Dendritic cell treated with granulocyte-macrophage colony-stimulating factor and Interleukin-4, amounts not matched to agents 40 ng/mL and 50 ng/mL, for 4 days (primary cell): ENCODE results near the gene IYD.

Experiments
- H3K27ac Mint-ChIP-seq: one replicate; pipeline ENCODE4 v1.8.0; 2022; ENCODE audit warnings: mild to moderate bottlenecking, mixed read lengths
- H3K27me3 Mint-ChIP-seq: one replicate; pipeline ENCODE4 v1.8.0; 2022; ENCODE audit warnings: mild to moderate bottlenecking, mixed read lengths
- H3K36me3 Mint-ChIP-seq: one replicate; pipeline ENCODE4 v1.8.0; 2022; ENCODE audit warnings: low read depth, mixed read lengths
- H3K4me1 Mint-ChIP-seq: one replicate; pipeline ENCODE4 v1.8.0; 2022; ENCODE audit warnings: low read depth, mixed read lengths
- H3K4me3 Mint-ChIP-seq: one replicate; pipeline ENCODE4 v1.8.0; 2022; ENCODE audit warnings: mild to moderate bottlenecking, moderate library complexity, mixed read lengths
- H3K9me3 Mint-ChIP-seq: one replicate; pipeline ENCODE4 v1.8.0; 2022; ENCODE audit warnings: mixed read lengths
- intact Hi-C: fragments of 100-400 bp; cut with micrococcal nuclease; formaldehyde crosslinking; loops from one replicate; pipeline ENCODE4 v1.15.0; 2022

IYD gene

DNA sequence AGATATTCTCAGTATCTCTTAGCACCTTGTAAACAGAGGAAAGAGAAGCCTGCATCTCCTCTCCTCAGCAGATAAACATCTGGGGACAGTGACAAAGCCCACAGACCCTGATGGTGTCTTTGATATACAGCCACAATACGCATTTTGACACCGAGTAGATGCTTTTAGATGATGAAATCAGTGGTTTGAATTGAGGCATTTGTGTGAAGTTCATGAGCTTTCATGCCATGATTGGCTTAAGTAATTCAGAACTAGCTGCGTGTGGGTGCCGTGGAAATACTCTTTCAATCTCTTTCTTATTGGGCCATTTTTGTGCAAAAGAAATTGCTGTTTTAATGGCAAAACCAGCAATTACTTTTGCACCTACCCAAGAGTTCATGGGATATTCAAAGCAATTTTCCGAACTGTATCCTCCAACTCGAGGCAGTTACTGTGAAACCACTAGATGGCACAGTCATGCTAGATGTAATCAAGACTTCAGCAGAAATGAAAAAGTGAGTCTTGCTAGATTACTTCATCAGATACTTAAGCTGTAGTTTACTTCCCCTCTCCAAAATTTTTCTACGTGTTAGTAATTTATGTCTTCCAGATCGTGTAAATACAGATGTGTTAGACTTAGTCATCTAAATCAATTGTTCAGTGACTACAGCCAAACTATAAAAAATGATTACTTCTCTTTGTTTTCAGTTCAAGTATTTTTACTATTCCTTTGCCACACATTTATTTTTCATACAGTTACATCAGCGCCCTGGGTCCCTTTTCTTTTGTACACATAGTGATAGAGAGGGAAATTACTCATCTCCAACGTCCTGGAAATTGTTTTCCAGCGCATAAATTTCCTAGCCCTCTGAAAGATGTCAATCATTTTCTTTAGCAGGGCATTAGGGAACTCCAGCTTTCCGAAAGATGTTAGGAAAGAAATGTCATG lies 49.4 kb downstream of the IYD start:
- no peak overlapping the region for H3K4me3 Mint-ChIP-seq
- no peak overlapping the region for H3K27ac Mint-ChIP-seq

DNA sequence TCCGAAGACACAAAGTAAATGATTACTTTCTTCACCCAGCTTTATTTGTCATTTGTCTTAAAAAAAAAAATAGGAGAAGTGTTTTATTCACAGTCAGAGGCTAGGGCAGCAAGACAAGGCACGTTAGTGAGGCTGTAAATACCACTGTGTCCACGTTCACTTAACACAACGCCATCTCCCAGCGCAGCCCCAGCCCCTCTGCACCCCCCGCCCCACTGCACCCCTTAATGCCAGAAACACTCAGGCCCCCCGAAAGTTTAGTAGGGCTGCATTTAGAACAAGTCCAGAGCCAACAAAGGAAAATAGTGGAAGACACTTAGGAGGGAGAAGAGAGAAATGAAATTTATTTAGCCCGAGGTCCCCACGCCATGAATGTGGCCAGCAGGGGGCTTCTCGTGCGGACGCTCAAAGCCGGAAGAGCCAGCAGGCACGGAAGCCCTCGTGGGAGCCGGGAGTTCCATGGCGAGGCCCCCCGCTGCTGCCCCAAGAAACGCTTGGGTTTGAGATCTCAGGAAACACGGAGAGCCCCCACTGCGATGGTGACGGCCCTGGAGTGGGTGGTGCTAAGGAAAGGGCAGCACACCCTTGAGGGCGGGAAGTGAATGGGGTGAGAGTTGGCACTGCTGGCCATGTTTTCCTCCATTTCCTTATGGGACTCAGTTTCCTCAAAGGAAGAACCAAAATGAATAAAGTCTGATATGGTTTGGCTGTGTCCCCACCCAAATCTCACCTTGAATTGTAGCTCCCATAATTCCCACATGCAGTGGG lies 50.2 kb downstream of the IYD start:
- Mint-ChIP-seq H3K4me3 (peak overlapping the region; percentile 63), H3K4me1 (peaks cover 17% of the 10 kb centered on the region), H3K9me3 (peaks cover 7% of the 10 kb centered on the region), H3K27me3 (peaks cover 17% of the 10 kb centered on the region), H3K36me3 (no peaks in the 10 kb centered on the region), H3K27ac (peak overlapping the region; percentile 45)
- intact Hi-C loops: loop anchor here (1.0 kb wide), 2 partner anchors 322 to 396 kb away; no protein-coding TSS in a partner anchor

More for the DNA sequence above, 49.4 kb downstream of the IYD start:
- intact Hi-C loops: loop anchor here (1.0 kb wide), 2 partner anchors 323 to 397 kb away; no protein-coding TSS in a partner anchor
- no peaks in the 10 kb centered on the region for H3K36me3 Mint-ChIP-seq
- peaks cover 17% of the 10 kb centered on the region for H3K4me1 Mint-ChIP-seq
- peaks cover 23% of the 10 kb centered on the region for H3K27me3 Mint-ChIP-seq
- H3K9me3 Mint-ChIP-seq: peaks cover 7% of the 10 kb centered on the region

DNA sequence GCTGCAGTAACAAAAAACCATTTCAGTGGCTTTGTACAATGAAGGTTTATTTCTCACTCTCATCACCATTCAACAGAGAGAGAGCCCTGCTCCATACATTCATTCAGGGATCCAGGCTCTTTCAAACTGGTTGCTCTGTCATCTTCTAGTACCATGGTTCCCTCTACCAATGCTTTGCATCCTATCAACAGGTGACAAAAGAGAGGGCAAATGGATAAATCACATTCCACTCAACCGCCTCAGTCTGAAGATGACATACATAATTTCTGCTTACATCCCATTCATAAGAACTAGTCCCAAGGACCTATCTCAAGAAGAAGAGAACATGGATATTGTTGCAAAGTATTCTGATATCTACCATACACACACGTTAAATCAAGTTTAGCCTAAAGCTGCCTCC lies 51.6 kb downstream of the IYD start:
- intact Hi-C loops: no loop called here
- H3K4me3 Mint-ChIP-seq: no peak overlapping the region
- peaks cover 7% of the 10 kb centered on the region for H3K9me3 Mint-ChIP-seq
- peaks cover 10% of the 10 kb centered on the region for H3K27me3 Mint-ChIP-seq
- H3K27ac Mint-ChIP-seq: no peak overlapping the region
- no peaks in the 10 kb centered on the region for H3K36me3 Mint-ChIP-seq
- H3K4me1 Mint-ChIP-seq: peaks cover 17% of the 10 kb centered on the region

DNA sequence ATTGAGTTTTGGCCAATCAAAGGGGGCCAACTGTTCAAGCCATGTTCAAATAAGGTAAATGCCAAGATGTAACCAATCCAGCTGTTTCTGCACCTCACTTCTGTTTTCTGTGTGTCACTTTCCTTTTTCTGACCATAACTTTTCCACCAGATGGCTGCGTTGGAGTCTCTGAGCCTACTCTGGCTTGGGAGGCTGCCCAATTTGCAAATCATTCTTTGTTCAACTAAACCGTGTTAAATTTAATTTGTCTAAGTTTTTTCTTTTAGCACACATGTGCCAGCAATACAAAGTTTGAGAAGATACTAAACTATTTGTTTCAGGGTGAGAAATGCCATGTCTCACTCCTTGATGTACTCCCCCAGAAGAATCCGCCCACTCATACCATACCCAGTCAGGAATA lies 52.1 kb downstream of the IYD start:
- H3K27me3 Mint-ChIP-seq: peaks cover 7% of the 10 kb centered on the region
- H3K27ac Mint-ChIP-seq: no peak overlapping the region
- no peaks in the 10 kb centered on the region for H3K36me3 Mint-ChIP-seq
- H3K4me1 Mint-ChIP-seq: peaks cover 17% of the 10 kb centered on the region
- peaks cover 7% of the 10 kb centered on the region for H3K9me3 Mint-ChIP-seq
- no peak overlapping the region for H3K4me3 Mint-ChIP-seq
- intact Hi-C loops: no loop called here

DNA sequence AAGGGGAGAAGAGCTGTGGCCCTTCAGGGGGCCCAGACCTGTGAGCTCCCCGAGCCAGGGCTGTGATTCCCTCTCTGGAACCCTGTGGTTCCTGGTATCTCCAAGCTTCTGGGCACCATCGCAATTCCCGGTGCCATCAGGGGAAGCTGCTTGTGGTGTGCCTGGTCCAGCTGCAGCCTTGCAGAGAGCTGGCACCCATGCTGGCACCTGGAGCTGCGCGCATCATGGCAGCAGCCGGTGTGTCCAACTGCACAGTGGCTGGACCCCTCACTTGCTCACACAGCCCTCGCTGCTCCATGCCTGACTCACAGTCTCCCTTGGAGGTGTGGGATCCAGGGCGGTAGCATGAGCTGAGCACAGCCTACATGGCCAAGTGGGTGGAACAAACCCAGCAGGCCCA lies 56.7 kb downstream of the IYD start:
- intact Hi-C loops: no loop called here
- Mint-ChIP-seq H3K4me3 (no peak overlapping the region), H3K9me3 (no peaks in the 10 kb centered on the region), H3K27ac (no peak overlapping the region), H3K27me3 (no peaks in the 10 kb centered on the region), H3K4me1 (no peaks in the 10 kb centered on the region), H3K36me3 (no peaks in the 10 kb centered on the region)

DNA sequence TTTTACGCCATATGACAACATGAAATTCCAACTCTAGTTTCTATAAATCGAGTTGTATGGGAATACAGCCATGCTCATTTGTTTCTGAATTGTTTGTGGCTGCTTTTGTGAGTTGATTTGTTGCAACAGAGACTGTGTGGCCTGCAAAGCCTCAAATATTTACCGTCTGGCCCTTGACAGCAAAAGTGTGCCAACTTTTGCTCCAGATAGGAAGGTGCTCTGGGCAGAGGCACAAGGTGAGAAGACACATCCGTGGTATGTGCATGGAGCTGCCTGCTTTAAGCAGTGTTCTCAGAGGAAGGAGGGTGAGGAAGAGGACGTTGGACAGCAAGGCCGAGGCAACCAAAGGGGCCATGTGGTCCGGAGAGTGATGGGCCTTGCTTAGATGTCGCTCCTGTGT lies 57.4 kb downstream of the IYD start:
- Mint-ChIP-seq H3K36me3 (no peaks in the 10 kb centered on the region), H3K9me3 (no peaks in the 10 kb centered on the region), H3K27ac (no peak overlapping the region), H3K4me1 (no peaks in the 10 kb centered on the region), H3K27me3 (no peaks in the 10 kb centered on the region), H3K4me3 (no peak overlapping the region)
- intact Hi-C loops: no loop called here

DNA sequence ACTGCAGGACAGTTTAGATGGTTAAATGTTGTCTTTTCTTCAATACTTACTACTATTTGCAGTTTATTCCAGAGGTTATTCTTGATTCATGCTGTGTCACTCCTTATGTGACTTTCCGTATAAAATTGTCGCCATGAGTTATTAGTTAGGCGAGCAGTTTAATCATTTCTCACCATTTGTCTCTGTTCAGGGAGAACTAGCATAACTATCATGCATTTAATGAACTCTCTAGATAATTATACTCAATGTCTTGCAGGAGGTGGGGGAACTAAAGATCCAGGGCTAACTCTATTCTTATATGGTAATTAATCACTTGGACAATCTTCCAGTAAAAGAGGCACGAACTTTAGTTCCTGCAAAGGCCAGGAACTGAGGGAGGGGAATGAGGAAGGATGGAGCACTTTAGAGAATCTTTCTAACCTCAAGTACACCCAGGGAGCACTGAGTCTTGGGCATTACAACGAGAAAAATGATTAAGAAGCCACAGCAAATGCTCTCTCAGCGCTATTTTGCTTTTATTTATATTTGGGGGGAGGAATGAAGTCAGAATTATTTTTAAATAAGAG lies 58.3 kb downstream of the IYD start:
- intact Hi-C loops: no loop called here
- Mint-ChIP-seq H3K9me3 (no peaks in the 10 kb centered on the region), H3K4me3 (no peak overlapping the region), H3K4me1 (no peaks in the 10 kb centered on the region), H3K27ac (no peak overlapping the region), H3K27me3 (no peaks in the 10 kb centered on the region), H3K36me3 (no peaks in the 10 kb centered on the region)

DNA sequence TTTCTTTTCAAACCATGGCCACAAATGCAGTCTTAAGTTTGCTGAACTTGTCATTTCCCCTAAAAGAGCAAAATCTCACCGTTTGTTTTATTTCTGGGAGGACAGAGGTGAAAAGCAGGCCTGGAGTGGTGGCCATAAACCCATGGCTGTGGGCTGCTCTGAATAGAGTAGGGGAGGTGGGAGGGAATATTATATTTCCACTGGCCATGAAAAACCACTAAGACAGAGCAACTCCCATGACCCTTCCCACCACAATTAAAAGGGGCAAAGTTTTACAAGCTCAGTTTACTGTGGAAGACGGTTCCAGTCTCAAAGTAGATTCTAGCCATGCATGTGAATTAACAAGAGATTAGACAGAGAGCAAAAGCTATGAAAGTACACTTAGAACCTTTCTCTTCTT lies 59.0 kb downstream of the IYD start:
- intact Hi-C loops: no loop called here
- H3K27me3 Mint-ChIP-seq: no peaks in the 10 kb centered on the region
- H3K27ac Mint-ChIP-seq: no peak overlapping the region
- H3K4me3 Mint-ChIP-seq: no peak overlapping the region
- H3K9me3 Mint-ChIP-seq: no peaks in the 10 kb centered on the region
- H3K36me3 Mint-ChIP-seq: no peaks in the 10 kb centered on the region
- no peaks in the 10 kb centered on the region for H3K4me1 Mint-ChIP-seq

DNA sequence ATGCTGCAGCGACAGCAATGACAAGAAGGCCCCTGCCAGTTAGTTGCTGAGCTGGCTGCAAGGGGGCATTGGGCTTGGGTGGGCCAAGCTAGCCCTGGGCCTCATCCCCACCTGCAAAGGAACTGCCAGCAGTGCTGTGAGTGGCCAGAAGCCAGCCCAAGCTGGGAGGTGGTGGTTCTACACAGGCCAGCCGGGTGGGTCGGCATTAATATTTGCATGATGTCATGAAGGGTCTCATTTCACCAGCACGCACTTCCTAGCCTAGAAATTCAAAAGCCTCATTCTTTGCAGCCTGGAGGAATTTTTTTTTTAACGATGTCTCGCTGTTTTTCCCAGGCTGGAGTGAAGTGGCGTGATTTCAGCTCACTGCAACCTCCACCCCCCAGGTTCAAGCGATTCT lies 62.0 kb downstream of the IYD start:
- intact Hi-C loops: no loop called here
- no peaks in the 10 kb centered on the region for H3K9me3 Mint-ChIP-seq
- H3K4me3 Mint-ChIP-seq: no peak overlapping the region
- no peaks in the 10 kb centered on the region for H3K27me3 Mint-ChIP-seq
- H3K36me3 Mint-ChIP-seq: no peaks in the 10 kb centered on the region
- H3K4me1 Mint-ChIP-seq: no peaks in the 10 kb centered on the region
- H3K27ac Mint-ChIP-seq: no peak overlapping the region

DNA sequence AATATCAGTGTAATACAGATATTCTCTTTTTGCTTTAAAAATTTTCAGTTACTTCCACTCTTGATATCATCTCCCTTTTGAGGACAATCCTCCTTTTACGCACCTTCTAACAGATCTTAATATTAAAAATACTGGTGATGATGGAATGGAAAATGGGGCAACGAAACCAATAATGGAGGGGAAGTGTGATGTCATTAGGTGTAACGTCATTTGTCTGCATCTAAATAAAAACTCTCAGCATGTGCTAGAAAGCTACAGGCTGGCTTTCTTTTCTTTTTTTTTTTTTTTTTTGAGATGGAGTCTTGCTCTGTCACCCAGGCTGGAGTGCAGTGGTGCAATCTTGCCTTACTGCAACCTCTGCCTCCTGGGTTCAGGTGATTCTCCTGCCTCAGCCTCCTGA lies 66.5 kb downstream of the IYD start:
- Mint-ChIP-seq H3K27me3 (peaks cover 1% of the 10 kb centered on the region), H3K4me3 (no peak overlapping the region), H3K27ac (no peak overlapping the region), H3K4me1 (no peaks in the 10 kb centered on the region), H3K9me3 (no peaks in the 10 kb centered on the region), H3K36me3 (no peaks in the 10 kb centered on the region)
- intact Hi-C loops: no loop called here

DNA sequence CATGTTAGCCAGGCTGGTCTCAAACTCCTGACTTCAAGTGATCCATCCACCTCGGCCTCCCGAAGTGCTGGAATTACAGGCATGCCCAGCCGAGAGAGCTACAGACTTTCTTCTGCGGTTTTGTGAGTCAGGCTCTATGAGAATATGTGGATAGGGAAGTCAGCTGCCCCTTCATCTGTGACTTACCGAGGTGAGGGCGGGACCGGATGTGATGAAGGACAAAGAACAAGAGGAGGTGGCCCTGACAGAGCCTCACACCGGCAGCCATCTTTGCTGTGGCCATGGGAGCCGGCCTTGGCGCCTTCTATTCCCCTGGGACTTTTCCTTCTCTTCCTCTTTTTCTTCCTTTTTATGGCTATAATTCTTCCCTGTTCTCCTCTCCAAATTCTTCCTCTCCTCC lies 67.0 kb downstream of the IYD start:
- H3K4me1 Mint-ChIP-seq: no peaks in the 10 kb centered on the region
- H3K27me3 Mint-ChIP-seq: peaks cover 1% of the 10 kb centered on the region
- H3K4me3 Mint-ChIP-seq: no peak overlapping the region
- H3K36me3 Mint-ChIP-seq: no peaks in the 10 kb centered on the region
- H3K9me3 Mint-ChIP-seq: no peaks in the 10 kb centered on the region
- H3K27ac Mint-ChIP-seq: no peak overlapping the region
- intact Hi-C loops: no loop called here

DNA sequence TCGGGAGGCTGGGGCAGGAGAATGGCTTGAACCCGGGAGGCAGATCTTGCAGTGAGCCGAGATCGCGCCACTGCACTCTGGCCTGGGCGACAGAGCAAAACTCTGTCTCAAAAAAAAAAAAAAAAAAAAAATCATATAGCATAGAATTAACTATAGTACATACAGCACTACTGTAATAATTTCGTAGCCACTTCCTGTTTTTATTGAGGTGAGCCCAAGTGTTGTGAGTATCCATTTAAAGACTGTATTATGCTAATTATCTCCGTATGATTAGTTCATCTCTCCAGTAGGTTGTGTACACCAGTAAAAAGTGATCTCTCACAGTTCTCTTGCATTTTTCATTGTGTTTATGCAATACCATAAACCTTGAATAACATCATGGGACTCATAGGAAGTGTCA lies 70.6 kb downstream of the IYD start:
- intact Hi-C loops: no loop called here
- no peaks in the 10 kb centered on the region for H3K36me3 Mint-ChIP-seq
- no peaks in the 10 kb centered on the region for H3K9me3 Mint-ChIP-seq
- no peak overlapping the region for H3K4me3 Mint-ChIP-seq
- H3K4me1 Mint-ChIP-seq: no peaks in the 10 kb centered on the region
- H3K27ac Mint-ChIP-seq: no peak overlapping the region
- peaks cover 1% of the 10 kb centered on the region for H3K27me3 Mint-ChIP-seq

DNA sequence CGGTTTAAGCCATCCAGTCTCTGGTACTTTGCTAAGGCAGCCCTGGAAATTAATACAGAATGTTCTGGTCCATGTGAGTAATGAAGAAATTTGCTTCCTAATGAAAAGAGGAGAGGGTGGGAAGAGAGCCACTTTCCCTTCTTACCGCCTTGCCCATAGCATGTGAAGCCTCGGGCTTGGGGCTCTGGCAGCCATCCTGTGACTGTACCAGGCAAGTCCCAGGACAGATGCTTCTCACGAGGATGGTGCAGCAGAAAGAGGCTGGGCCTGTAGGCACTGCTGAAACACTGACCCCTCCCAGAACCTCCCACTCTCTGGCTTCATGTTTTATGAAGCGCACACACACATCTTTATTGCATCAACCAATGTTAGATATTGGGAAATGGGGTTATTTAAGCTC lies 74.8 kb downstream of the IYD start:
- Mint-ChIP-seq H3K4me1 (no peaks in the 10 kb centered on the region), H3K4me3 (no peak overlapping the region), H3K27ac (no peak overlapping the region), H3K36me3 (no peaks in the 10 kb centered on the region), H3K9me3 (no peaks in the 10 kb centered on the region), H3K27me3 (peaks cover 2% of the 10 kb centered on the region)
- intact Hi-C loops: no loop called here

DNA sequence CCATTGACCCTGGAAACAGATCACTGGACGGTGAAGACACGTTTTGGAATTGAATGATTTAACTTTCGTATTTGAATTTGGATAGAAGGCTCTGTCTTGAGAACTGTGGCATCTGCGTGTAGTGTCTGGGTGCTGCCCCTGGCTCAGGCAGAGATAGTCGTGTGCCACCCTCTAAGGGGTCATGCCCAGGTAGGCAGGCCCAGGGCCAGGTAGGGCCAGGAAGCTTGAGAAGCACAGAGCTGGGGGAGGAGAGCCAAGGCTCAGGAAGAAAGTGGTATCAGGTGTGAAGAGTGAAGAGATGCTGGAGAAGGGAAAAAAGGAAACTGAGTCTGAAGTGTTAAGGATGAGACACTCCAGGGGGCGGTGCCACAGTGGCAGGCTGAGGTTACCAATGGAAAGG lies 75.5 kb downstream of the IYD start:
- Mint-ChIP-seq H3K4me1 (no peaks in the 10 kb centered on the region), H3K36me3 (no peaks in the 10 kb centered on the region), H3K4me3 (no peak overlapping the region), H3K9me3 (no peaks in the 10 kb centered on the region), H3K27ac (no peak overlapping the region), H3K27me3 (peaks cover 2% of the 10 kb centered on the region)
- intact Hi-C loops: no loop called here
